Activated CD8-positive, alpha-beta memory T cell treated with anti-CD3 and anti-CD28 coated beads for 36 hours (primary cell): ENCODE measurements around the gene TXNRD1. TPM values are rescaled to one million over a fixed set of nuclear protein-coding genes. Genes with fewer than 3 reads are reported as not detected.
"Not testable (repeated sequence)": the region's sequence is repeated elsewhere in the genome, so short reads cannot be mapped to it uniquely, and the experiment has no call there.

Experiments
- CTCF ChIA-PET: fragments of 350-600 bp; sonication (Branson Sonifier 250); formaldehyde crosslinking; loops from one replicate; lab custom pipeline; 2021; ENCODE audit warnings: antibody characterized with exemption; lab: Charles Lee
- POLR2A ChIA-PET: fragments of 350-600 bp; sonication (Branson Sonifier 250); formaldehyde crosslinking; loops from one replicate; lab custom pipeline; 2021; ENCODE audit warnings: antibody characterized with exemption; lab: Charles Lee
- total RNA-seq, 2 experiments: library from RNA; stranded (reverse); gene quantifications; one replicate each; pipeline ENCODE4 v1.2.3, GENCODE V29; 2021

The TXNRD1 gene
- total RNA-seq, 2 experiments from 2014 or later: 112 to 120 TPM

GRCh38 chr12:104265436-104265835 is 49.9 kb downstream of the TXNRD1 start:
- POLR2A ChIA-PET, CTCF ChIA-PET: not testable (repeated sequence)

- POLR2A ChIA-PET: no interaction called here
These were observed 57.4 kb downstream of the TXNRD1 start for GRCh38 chr12:104272938-104273337.

GRCh38 chr12:104273503-104273902 is 57.9 kb downstream of the TXNRD1 start:
- POLR2A ChIA-PET: no interaction called here
- CTCF ChIA-PET: no interaction called here

More at GRCh38 chr12:104272938-104273337, 57.4 kb downstream of the TXNRD1 start:
- CTCF ChIA-PET: no interaction called here

GRCh38 chr12:104274811-104275210 is 59.2 kb downstream of the TXNRD1 start:
- CTCF ChIA-PET: no interaction called here
- POLR2A ChIA-PET: no interaction called here

GRCh38 chr12:104275689-104276088 is 60.1 kb downstream of the TXNRD1 start:
- ChIA-PET POLR2A (no interaction called here), CTCF (interaction anchor here (0.6 to 1.3 kb wide), 2 partner anchors 24 to 71 kb away, joined by 3 to 5 read pairs; no protein-coding TSS in a partner anchor)

- ChIA-PET POLR2A (no interaction called here), CTCF (interaction anchor here (1.3 kb wide), 1 partner anchor 72 kb away, joined by 3 read pairs; no protein-coding TSS in a partner anchor)
These were observed 60.9 kb downstream of the TXNRD1 start for GRCh38 chr12:104276273-104277131.

- ChIA-PET CTCF (no interaction called here), POLR2A (no interaction called here)
These were observed 63.6 kb downstream of the TXNRD1 start for GRCh38 chr12:104279164-104279563.

- CTCF ChIA-PET: no interaction called here
- POLR2A ChIA-PET: no interaction called here
These were observed 64.5 kb downstream of the TXNRD1 start for GRCh38 chr12:104280111-104280510.

GRCh38 chr12:104280717-104281458 is 65.3 kb downstream of the TXNRD1 start:
- POLR2A ChIA-PET: no interaction called here
- CTCF ChIA-PET: no interaction called here

- POLR2A ChIA-PET: no interaction called here
- CTCF ChIA-PET: no interaction called here
These were observed 66.1 kb downstream of the TXNRD1 start for GRCh38 chr12:104281636-104282035.

GRCh38 chr12:104282109-104282508 is 66.5 kb downstream of the TXNRD1 start:
- CTCF ChIA-PET: no interaction called here
- POLR2A ChIA-PET: no interaction called here

- ChIA-PET CTCF (interaction anchor here (0.9 to 3.4 kb wide), 5 partner anchors 8 to 70 kb away, joined by 3 to 14 read pairs (median 3); partner anchors contain the start of genes EID3 and TXNRD1), POLR2A (interaction anchor here (0.6 to 2.1 kb wide), 4 partner anchors 8 to 148 kb away, joined by 4 to 19 read pairs (median 12); partner anchors contain the start of genes EID3 and NFYB)
These were observed 70.3 kb downstream of the TXNRD1 start for GRCh38 chr12:104285740-104286515.

- CTCF ChIA-PET: interaction anchor here (0.6 to 3.4 kb wide), 8 partner anchors 9 to 477 kb away, joined by 3 to 14 read pairs (median 3); partner anchors contain the start of genes EID3 and TXNRD1
- POLR2A ChIA-PET: interaction anchor here (0.6 to 2.1 kb wide), 8 partner anchors 8 to 223 kb away, joined by 3 to 19 read pairs (median 6); partner anchors contain the start of genes EID3, HCFC2 and NFYB
These were observed 71.2 kb downstream of the TXNRD1 start for GRCh38 chr12:104286516-104287482.

GRCh38 chr12:104288635-104289274 is 73.2 kb downstream of the TXNRD1 start:
- POLR2A ChIA-PET: interaction anchor here (1.0 to 1.9 kb wide), 5 partner anchors 15 to 170 kb away, joined by 3 to 8 read pairs (median 6); partner anchors contain the start of genes EID3 and NFYB
- CTCF ChIA-PET: interaction anchor here (1.1 to 3.4 kb wide), 3 partner anchors 11 to 991 kb away, joined by 4 to 14 read pairs (median 4); partner anchors contain the start of gene EID3

- CTCF ChIA-PET: no interaction called here
- POLR2A ChIA-PET: no interaction called here
These were observed 74.7 kb downstream of the TXNRD1 start for GRCh38 chr12:104290320-104290719.

- ChIA-PET CTCF (no interaction called here), POLR2A (no interaction called here)
These were observed 75.3 kb downstream of the TXNRD1 start for GRCh38 chr12:104290855-104291254.

- ChIA-PET POLR2A (no interaction called here), CTCF (no interaction called here)
These were observed 76.4 kb downstream of the TXNRD1 start for GRCh38 chr12:104291867-104292524.
